Measurements from ENCODE around the gene SCN3A. TPM values are rescaled to one million over a fixed set of nuclear protein-coding genes. Genes with fewer than 3 reads are reported as not detected.

The SCN3A gene
- total and polyA plus RNA-seq, 2 donors (not counting 3 experiments of a cell fraction or from before 2014, with no cell fraction given): not detected

- TF ChIP-seq, protein P1, sequence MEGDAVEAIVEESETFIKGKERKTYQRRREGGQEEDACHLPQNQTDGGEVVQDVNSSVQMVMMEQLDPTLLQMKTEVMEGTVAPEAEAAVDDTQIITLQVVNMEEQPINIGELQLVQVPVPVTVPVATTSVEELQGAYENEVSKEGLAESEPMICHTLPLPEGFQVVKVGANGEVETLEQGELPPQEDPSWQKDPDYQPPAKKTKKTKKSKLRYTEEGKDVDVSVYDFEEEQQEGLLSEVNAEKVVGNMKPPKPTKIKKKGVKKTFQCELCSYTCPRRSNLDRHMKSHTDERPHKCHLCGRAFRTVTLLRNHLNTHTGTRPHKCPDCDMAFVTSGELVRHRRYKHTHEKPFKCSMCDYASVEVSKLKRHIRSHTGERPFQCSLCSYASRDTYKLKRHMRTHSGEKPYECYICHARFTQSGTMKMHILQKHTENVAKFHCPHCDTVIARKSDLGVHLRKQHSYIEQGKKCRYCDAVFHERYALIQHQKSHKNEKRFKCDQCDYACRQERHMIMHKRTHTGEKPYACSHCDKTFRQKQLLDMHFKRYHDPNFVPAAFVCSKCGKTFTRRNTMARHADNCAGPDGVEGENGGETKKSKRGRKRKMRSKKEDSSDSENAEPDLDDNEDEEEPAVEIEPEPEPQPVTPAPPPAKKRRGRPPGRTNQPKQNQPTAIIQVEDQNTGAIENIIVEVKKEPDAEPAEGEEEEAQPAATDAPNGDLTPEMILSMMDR (IDR thresholded peaks at IDR 0.05; ENCODE audit: extremely low read depth in 1 of 2, insufficient read depth in 1 of 2, low read depth in 1 of 2, low read length in 2 of 2): no peak
- no peak for TF ChIP-seq JUN (IDR thresholded peaks at IDR 0.05; ENCODE audit: borderline replicate concordance, insufficient read depth, insufficient read length, low read depth)
- TF ChIP-seq MYC (IDR thresholded peaks at IDR 0.05; ENCODE audit: low read depth, low read length): no peak
- TF ChIP-seq EZH2 (IDR thresholded peaks at IDR 0.05; ENCODE audit: borderline replicate concordance, low read depth, low read length, severe bottlenecking): no peak
- TF ChIP-seq POLR2A (IDR thresholded peaks at IDR 0.05; ENCODE audit: low read depth, low read length): no peak
- TF ChIP-seq GATA2 (IDR thresholded peaks at IDR 0.05; ENCODE audit: insufficient read depth, insufficient read length, low read depth, low read length): no peak
- no peak for TF ChIP-seq FOS (IDR thresholded peaks at IDR 0.05; ENCODE audit: borderline replicate concordance, insufficient read depth, low read length)
- TF ChIP-seq, protein P2, sequence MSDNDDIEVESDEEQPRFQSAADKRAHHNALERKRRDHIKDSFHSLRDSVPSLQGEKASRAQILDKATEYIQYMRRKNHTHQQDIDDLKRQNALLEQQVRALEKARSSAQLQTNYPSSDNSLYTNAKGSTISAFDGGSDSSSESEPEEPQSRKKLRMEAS (IDR thresholded peaks at IDR 0.05; ENCODE audit: insufficient read depth, insufficient read length): no peak
- no peak for TF ChIP-seq POLR2AphosphoS5 (IDR thresholded peaks at IDR 0.05; ENCODE audit: insufficient read depth, low read depth, low read length)
- H3K36me3 ChIP-seq (ENCODE audit: control insufficient read depth in 2 of 2, extremely low read depth in 1 of 2, insufficient read depth in 2 of 2, low read length in 2 of 2): no peaks in the 10 kb centered on the region
- H3K4me1 ChIP-seq (ENCODE audit: control insufficient read depth, extremely low read depth, insufficient read depth, low read length): no peaks in the 10 kb centered on the region
- no peaks in the 10 kb centered on the region for H3K27me3 ChIP-seq (ENCODE audit: control insufficient read depth in 2 of 2, insufficient read depth in 2 of 2, low read length in 2 of 2)
- no peak for DNase-seq (ENCODE audit: low read depth, low spot score)
- H3K4me3 ChIP-seq (replicated peaks in 1 of 3; ENCODE audit: insufficient read depth in 1 of 3, low read depth in 1 of 3, low read length in 3 of 3): no peak overlapping the region
- intact Hi-C loops (cut with micrococcal nuclease) (no loop called here), dilution Hi-C loops (cut with MboI; ENCODE audit: extremely low pct_ligation_motif_present, low sequenced_read_pairs) (no loop called here)
- H3K9ac ChIP-seq (replicated peaks; ENCODE audit: extremely low read depth, insufficient read depth, low read length): no peak overlapping the region
- no peaks in the 10 kb centered on the region for H3K79me2 ChIP-seq (ENCODE audit: control insufficient read depth, insufficient read depth, low read length)
- no peak overlapping the region for H3K27ac ChIP-seq (ENCODE audit: insufficient read depth, low read depth, low read length)
- H3K9me3 ChIP-seq (replicated peaks; ENCODE audit: control insufficient read depth, insufficient read depth, low read length): no peaks in the 10 kb centered on the region
- H4K20me1 ChIP-seq (replicated peaks; ENCODE audit: control insufficient read depth, extremely low read depth, insufficient read depth, low read length): no peaks in the 10 kb centered on the region
- H2AFZ ChIP-seq (ENCODE audit: low read depth, low read length): no peak overlapping the region
- no peak for FAIRE-seq
- no peak overlapping the region for H3K4me2 ChIP-seq (ENCODE audit: insufficient read depth, low read length)
- ChIA-PET CTCF (interaction anchor here (0.6 to 1.9 kb wide), 3 partner anchors 8 to 525 kb away, joined by 3 to 5 read pairs (median 4); no protein-coding TSS in a partner anchor), POLR2A (no interaction called here)
- no peaks in the 10 kb centered on the region for H3K9me1 ChIP-seq (replicated peaks; ENCODE audit: control insufficient read depth, extremely low read depth, insufficient read depth, low read length)
- no TSS peak for BruUV-seq (replicated peaks)
Observed at GRCh38 chr2:165237056-165237455, 33.2 kb upstream of the SCN3A start.
